Measurements from ENCODE around the gene SNAPC2.

DNA sequence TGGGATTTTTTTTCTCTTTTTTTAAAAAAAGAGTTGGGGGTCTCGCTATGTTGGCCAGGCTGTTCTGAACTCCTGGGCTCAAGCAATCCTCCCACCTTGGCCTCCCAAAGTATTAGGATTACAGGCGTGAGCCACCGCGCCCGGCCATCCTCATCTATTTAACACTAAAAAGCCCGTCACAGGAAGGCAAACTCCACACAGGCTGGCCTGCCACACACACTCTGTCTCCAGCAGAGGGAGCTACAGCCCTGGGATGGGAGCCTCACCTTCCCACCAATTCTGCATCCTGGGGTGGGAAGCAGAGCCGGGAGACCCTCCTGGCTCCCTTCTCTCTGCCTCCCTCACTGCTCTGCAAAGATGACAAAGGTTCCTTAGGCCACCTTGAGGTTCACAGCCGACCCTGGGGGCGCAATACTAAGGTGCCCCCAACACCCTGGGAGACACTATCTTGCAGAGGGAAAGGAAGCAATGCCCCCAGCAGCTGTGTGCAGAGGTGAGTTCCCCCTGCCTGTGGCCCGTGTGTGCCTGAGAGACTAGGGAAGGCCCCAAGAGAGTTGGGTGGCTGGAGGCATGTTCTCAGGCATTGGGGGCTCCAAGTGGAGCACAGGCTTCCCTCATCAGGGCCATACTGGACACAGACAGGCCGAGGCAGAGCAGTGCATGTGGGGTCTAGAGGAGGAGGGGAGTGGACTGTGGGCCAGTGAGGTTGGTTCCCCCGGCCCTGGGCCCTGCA is 50.7 kb downstream of the SNAPC2 start:
- no peak for TF ChIP-seq EZH2 (IDR thresholded peaks at IDR 0.05; ENCODE audit: low read length)
- TF ChIP-seq, protein P1, sequence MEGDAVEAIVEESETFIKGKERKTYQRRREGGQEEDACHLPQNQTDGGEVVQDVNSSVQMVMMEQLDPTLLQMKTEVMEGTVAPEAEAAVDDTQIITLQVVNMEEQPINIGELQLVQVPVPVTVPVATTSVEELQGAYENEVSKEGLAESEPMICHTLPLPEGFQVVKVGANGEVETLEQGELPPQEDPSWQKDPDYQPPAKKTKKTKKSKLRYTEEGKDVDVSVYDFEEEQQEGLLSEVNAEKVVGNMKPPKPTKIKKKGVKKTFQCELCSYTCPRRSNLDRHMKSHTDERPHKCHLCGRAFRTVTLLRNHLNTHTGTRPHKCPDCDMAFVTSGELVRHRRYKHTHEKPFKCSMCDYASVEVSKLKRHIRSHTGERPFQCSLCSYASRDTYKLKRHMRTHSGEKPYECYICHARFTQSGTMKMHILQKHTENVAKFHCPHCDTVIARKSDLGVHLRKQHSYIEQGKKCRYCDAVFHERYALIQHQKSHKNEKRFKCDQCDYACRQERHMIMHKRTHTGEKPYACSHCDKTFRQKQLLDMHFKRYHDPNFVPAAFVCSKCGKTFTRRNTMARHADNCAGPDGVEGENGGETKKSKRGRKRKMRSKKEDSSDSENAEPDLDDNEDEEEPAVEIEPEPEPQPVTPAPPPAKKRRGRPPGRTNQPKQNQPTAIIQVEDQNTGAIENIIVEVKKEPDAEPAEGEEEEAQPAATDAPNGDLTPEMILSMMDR (optimal IDR thresholded peaks at IDR 0.05 in 1 of 3, IDR thresholded peaks at IDR 0.05 in 1 of 3, conservative IDR thresholded peaks at IDR 0.05 in 1 of 3; ENCODE audit: extremely low read depth in 1 of 3, insufficient read depth in 2 of 3, low read length in 3 of 3), result peak; percentile 81 to 93 (median 82)

All from keratinocyte (primary cell).